GM23248 (cell line): ENCODE measurements around the gene EIF5A.

Source experiments
- EZH2 ChIP-seq: fragments of 200-600 bp; sonication (generic); IDR thresholded peaks from 2 replicates; pipeline ENCODE4 v1.6.1; 2018; ENCODE audit warnings: antibody characterized with exemption, mild to moderate bottlenecking; ENCODE audit not compliant: insufficient read depth, poor library complexity, severe bottlenecking
- EZH2phosphoT487 ChIP-seq: fragments of 200-600 bp; sonication (generic); IDR thresholded peaks from 2 replicates; pipeline ENCODE4 v1.6.1; 2018; ENCODE audit warnings: antibody characterized with exemption, moderate library complexity, mild to moderate bottlenecking, low read depth; ENCODE audit not compliant: insufficient read depth

GRCh38 chr17:7340179-7340578, 32.8 kb downstream of the EIF5A start:
- TF ChIP-seq EZH2 = no peak
- no peak for TF ChIP-seq EZH2phosphoT487
